B cell (primary cell): ENCODE data around the gene SPANXD.

Experiments
- EZH2 ChIP-seq: IDR thresholded peaks from 2 replicates; pipeline ENCODE4 v1.6.1; 2012; ENCODE audit warnings: borderline replicate concordance, low read depth, mild to moderate bottlenecking, moderate library complexity, low read length; ENCODE audit not compliant: insufficient read depth, poor library complexity, severe bottlenecking
- TF ChIP-seq, protein P1 (sequence below): fragments of 200-600 bp; IDR thresholded peaks from one replicate; pipeline ENCODE4 v1.8.0; 2022; ENCODE audit warnings: antibody characterized with exemption, mild to moderate bottlenecking

DNA sequence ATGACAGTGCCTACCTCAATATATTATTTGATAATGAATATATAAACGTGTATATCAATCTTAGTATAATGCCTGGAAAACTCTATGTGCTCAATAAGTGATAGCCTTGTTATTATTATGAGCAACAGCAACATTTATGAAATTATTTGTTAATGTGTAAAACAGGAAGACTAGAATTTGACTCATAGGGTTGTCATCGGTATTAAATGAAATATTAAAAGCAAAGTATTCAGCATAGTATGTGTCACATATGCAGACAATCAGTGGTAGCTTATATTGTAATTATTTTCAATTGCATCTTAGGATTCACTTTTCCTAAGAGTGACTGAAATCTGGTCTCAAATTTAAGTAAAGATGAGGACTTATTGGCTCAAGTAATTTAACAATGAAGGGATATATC is 24.6 kb downstream of the SPANXD start:
- TF ChIP-seq, protein P1, sequence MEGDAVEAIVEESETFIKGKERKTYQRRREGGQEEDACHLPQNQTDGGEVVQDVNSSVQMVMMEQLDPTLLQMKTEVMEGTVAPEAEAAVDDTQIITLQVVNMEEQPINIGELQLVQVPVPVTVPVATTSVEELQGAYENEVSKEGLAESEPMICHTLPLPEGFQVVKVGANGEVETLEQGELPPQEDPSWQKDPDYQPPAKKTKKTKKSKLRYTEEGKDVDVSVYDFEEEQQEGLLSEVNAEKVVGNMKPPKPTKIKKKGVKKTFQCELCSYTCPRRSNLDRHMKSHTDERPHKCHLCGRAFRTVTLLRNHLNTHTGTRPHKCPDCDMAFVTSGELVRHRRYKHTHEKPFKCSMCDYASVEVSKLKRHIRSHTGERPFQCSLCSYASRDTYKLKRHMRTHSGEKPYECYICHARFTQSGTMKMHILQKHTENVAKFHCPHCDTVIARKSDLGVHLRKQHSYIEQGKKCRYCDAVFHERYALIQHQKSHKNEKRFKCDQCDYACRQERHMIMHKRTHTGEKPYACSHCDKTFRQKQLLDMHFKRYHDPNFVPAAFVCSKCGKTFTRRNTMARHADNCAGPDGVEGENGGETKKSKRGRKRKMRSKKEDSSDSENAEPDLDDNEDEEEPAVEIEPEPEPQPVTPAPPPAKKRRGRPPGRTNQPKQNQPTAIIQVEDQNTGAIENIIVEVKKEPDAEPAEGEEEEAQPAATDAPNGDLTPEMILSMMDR: no peak
- TF ChIP-seq EZH2: no peak
